AG09319 (cell line): ENCODE results near the gene AARS2.

Experiments used
- DNase-seq: peaks from one replicate; pipeline ENCODE4 v3.0.0-alpha.2; 2010; ENCODE audit warnings: low read depth; ENCODE audit errors: extremely low read depth
- TF ChIP-seq, protein P1 (sequence below): IDR thresholded peaks from 2 replicates; pipeline ENCODE4 v1.5.1; 2011; ENCODE audit warnings: low read depth, mild to moderate bottlenecking, inconsistent platforms, low read length, moderate library complexity

AARS2 gene

DNA sequence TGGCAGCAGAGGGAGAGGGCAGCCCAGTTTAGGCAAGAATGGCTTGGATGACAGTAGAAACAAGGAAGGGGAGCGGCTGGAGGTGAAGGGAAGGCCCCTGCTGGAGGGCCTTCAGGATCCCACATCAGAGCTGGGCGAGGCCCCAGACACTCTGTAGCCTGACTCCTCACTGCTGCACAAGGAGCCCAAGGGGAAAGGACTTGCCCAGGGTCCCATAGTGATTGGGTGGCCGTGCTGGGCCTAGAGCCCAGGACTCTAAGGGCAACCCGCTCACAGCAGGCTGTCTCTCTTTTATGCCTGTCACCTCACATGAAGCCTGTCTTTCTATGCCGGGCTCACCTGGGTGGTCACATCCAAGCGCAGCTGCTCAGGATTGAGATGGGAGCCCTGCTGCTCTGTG, 9.3 kb downstream of the AARS2 start:
- no peak for DNase-seq
- TF ChIP-seq, protein P1, sequence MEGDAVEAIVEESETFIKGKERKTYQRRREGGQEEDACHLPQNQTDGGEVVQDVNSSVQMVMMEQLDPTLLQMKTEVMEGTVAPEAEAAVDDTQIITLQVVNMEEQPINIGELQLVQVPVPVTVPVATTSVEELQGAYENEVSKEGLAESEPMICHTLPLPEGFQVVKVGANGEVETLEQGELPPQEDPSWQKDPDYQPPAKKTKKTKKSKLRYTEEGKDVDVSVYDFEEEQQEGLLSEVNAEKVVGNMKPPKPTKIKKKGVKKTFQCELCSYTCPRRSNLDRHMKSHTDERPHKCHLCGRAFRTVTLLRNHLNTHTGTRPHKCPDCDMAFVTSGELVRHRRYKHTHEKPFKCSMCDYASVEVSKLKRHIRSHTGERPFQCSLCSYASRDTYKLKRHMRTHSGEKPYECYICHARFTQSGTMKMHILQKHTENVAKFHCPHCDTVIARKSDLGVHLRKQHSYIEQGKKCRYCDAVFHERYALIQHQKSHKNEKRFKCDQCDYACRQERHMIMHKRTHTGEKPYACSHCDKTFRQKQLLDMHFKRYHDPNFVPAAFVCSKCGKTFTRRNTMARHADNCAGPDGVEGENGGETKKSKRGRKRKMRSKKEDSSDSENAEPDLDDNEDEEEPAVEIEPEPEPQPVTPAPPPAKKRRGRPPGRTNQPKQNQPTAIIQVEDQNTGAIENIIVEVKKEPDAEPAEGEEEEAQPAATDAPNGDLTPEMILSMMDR, result no peak

DNA sequence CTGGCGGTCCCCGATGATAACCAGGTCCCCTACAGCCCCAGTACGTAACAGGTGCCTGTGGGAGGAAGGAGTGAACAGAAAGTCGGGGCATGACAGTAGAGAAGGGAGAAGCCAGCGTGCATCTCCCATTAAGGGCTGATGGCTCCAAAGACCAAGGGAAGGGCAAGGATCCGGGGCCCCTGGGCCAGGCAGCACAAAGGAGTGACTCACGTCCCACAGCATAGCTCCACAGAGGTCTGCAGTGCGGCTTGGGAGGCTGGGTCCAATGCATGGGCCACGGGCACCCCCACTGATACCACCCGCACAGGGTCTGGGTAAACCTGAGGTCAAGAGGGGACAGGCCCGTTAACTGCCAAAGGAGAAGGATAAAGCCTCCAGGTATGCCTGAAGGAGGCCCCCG, 10.3 kb downstream of the AARS2 start:
- TF ChIP-seq, protein P1, result no peak
- DNase-seq, result no peak

DNA sequence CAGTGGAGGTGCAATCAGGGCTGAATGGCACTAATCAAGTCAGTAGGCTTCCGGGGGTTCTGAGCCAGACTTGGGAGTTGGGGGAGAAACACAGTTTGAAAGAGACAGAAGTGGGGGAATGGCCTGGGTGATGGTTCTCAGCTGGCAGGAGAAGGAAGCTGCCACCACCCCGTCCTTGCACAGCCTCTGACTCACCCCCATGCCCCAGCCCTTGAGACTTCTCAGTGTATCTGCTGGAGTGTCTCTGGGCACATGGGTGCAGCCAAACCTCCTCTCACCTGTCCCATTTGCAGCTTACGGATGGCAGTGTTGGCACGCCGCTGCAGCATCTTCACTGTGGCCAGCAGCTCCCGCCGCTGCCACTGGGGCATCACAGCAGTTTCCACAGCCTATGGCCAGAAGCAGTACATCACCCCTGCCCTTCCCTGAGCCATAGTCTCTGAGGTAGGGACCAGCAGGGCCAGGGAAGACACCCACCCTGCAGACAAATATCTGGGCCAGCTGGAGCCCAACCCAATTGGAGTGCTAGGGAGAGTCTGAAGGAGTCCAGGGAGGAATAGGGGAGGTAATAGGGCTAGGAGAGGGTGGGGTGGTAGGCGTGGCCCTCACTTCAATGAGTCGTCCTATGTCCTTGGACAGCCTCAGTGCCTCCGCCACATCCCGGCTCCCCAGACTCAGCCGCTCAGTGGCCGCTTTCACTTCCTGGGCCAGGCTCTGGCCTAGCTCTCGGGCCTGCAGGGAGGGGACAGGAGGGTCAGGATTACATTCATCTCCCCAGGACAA, 11.2 kb downstream of the AARS2 start:
- no peak for DNase-seq
- TF ChIP-seq, protein P1, result no peak

DNA sequence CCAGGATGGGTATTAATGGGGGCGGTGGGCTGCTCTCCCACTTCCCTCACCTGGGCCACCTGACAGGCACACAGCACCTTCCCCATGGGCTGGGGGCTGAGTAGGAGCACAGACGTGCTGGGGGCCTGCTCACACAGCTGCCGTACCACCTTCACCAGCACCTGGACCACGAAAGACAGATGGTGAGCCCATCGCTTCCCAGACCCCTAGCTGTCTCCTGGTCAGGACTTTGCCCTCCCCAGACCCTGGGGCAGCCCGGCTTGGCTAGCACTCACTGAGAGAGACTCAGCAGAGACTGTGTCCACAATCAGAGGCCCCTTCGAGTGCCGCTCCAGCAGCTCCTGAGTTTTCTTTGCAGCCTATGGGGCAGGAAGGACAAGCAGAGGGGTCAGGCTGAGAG, 12.0 kb downstream of the AARS2 start:
- TF ChIP-seq, protein P1, result no peak
- no peak for DNase-seq

DNA sequence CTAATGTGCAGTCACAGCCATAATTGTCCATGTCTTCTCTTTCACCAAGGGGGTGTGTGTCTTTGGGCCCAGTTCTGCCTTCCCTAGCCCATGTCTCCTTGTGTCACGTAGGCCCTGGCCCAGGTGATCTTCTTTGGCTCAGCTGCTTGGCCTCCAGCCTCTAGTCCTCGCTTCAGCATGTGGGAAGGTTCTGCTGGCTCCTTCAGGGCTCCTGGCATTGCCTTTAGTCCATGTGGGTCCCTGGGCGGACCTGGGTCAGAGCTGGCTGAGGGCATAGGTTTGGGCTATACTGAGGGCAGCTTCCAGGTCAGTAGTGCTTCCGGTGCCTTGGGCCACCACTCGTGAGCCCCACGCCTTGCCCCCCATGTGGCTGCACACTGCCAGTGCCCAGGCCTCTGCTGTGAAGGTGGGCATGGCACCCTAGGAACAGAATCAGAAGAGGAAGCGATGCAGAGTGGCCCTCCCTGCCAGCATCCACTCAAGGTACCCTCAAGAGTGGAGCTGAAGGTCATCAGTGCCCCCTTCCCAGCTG, 12.8 kb downstream of the AARS2 start:
- TF ChIP-seq, protein P1, result no peak
- no peak for DNase-seq

DNA sequence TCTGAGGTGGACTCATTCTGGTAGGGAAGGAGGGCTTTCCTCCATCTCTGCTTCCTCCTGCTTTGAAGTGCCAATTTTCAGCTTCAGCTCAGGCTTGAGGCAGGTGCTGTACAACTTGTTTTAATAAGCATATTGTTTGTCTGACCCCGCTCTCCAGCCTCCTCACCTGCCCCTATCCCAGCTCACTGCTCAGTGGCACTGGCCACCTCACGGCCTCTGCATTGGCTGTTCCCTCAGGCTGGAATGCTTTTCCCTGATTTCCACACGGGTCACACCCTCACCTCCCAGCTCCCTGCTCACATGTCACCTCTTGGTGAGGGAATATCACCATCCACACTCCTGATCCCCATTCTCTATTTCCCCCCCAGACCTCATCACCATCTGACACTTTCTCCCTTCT, 14.3 kb downstream of the AARS2 start:
- TF ChIP-seq, protein P1, result no peak
- no peak for DNase-seq

DNA sequence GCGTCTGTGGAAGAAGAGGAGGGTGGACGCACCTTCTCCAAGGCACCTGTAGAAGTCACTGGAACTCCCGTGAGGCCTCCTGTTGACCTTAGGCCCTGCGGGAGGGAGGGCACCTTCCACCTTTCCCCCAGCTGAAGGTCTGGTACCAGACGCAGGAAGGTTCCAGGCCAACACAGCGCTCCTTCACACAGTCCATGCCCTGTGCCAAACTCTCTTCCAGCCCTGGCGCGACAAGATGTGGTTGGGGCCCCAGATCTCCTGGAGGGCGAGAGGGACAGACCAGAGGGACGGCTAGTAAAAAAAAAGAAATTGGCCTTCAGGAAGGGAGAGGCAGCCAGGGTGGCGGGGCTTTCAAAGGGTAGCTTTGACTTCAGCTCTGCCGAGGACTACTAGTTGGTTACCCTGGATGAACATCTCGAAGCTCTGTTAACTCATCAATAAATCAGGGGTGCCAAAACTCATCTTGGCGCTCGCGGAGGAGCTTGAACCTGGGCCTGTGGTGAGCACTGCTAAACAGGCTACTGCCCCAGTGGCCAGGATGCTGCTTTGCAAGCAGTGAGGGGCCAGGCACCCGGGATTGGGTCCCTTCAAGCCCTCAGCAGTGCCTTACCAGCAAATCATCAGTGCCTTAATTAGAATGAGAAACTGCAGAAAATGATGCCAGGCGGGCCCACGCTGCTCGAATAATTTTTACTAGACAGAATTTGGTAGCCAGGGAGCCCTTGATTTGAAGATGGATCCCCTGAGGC, 14.9 kb downstream of the AARS2 start:
- TF ChIP-seq, protein P1, result no peak; the same call in 1 of the 2 replicates

More for the DNA sequence above, 14.9 kb downstream of the AARS2 start:
- DNase-seq, result no peak
